Astrocyte (in vitro differentiated cells and primary cell): Measurements from ENCODE around the gene FTO.

Experiments
- CTCF ChIP-seq: IDR thresholded peaks from 2 replicates; pipeline ENCODE4 v1.5.1; 2011; ENCODE audit warnings: low read depth, mild to moderate bottlenecking, inconsistent platforms, low read length, moderate library complexity; ENCODE audit not compliant: insufficient read depth
- EZH2 ChIP-seq: IDR thresholded peaks from 2 replicates; pipeline ENCODE4 v1.6.1; 2012; ENCODE audit warnings: mild to moderate bottlenecking, low read length, inconsistent platforms; ENCODE audit not compliant: insufficient read depth

- TF ChIP-seq CTCF (no peak), EZH2 (no peak)
These were observed 48.6 kb downstream of the FTO start for GRCh38 chr16:53752560-53752959.
